ENCODE results near the gene CCT8. TPM values are rescaled to one million over a fixed set of nuclear protein-coding genes. Genes with fewer than 3 reads are reported as not detected.
"Not testable (repeated sequence)": the region's sequence is repeated elsewhere in the genome, so short reads cannot be mapped to it uniquely, and the experiment has no call there.

The CCT8 gene
- polyA plus RNA-seq, 1 of the 3 experiments (the other 2 are of a cell fraction): 102 TPM

DNA sequence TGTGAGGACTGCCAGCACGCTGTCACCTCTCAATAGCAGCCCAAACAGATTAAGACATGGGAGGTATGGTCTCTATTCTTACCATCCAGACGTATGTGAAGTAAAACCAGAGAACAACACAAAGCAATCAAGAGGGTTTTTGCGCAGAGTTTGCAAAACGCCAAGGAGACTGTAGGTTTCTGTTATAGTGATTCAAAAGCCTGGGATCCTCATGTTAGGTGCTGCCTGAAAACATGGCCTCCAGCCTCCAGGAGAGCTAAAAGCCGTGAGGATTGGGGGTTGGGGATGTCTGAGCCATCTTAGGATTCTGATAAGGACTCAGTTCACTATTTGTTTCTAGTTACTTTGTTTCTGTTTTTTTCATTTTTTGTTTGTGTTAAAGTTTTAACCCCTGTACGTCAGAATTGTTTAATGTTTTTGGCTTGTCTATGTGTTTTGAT is 4.2 kb upstream of the CCT8 start:
- Histone ChIP-seq H2AFZ (ENCODE audit: low read depth) (no peak overlapping the region), H3F3A (replicated peaks; ENCODE audit: insufficient read depth) (peaks cover 8% of the 10 kb centered on the region), H3K4me2 (no peak overlapping the region), H4K20me1 (ENCODE audit: insufficient read depth) (peaks cover under 1% of the 10 kb centered on the region), H3K27me3 (ENCODE audit: insufficient read depth) (no peaks in the 10 kb centered on the region), H3K9ac (no peak overlapping the region), H3K27ac (ENCODE audit: low read depth in 2 of 2, low read length in 1 of 2) (no peak overlapping the region), H3K9me3 (no peaks in the 10 kb centered on the region), H3K36me3 (replicated peaks in 1 of 2; ENCODE audit: control insufficient read depth in 1 of 2, insufficient read depth in 2 of 2, low read length in 1 of 2) (no peaks in the 10 kb centered on the region), H3K79me2 (ENCODE audit: insufficient read depth) (peaks cover 8% of the 10 kb centered on the region), H3K9me2 (no peaks in the 10 kb centered on the region), H3K4me1 (ENCODE audit: control insufficient read depth in 1 of 2, insufficient read depth in 2 of 2, low read depth in 1 of 2, low read length in 1 of 2) (no peaks in the 10 kb centered on the region; a peak in 1 of 4 replicates), H3K4me3 (ENCODE audit: low read depth in 2 of 2, low read length in 1 of 2) (no peak overlapping the region)
- POLR2A ChIA-PET: no interaction called here
- WGBS (ENCODE audit: low lambda C conversion rate): 82% methylated on average over 6 of the region's 6 CpGs
- CTCF ChIA-PET: no interaction called here
- no peak for DNase-seq
- TF ChIP-seq TAF1 (IDR thresholded peaks at IDR 0.05; ENCODE audit: borderline replicate concordance, low read depth, low read length) (no peak), MEF2A (IDR thresholded peaks at IDR 0.05; ENCODE audit: borderline replicate concordance, low read depth) (no peak), EZH2phosphoT487 (IDR thresholded peaks at IDR 0.05; ENCODE audit: borderline replicate concordance, low read depth) (no peak), CHD2 (IDR thresholded peaks at IDR 0.05; ENCODE audit: low read length, partially characterized antibody) (no peak), SMC3 (IDR thresholded peaks at IDR 0.05; ENCODE audit: low read depth, low read length) (no peak), EP300 (IDR thresholded peaks at IDR 0.05; ENCODE audit: borderline replicate concordance in 1 of 2, low read depth in 1 of 2, low read length in 1 of 2) (no peak)
- TF ChIP-seq, protein P1, sequence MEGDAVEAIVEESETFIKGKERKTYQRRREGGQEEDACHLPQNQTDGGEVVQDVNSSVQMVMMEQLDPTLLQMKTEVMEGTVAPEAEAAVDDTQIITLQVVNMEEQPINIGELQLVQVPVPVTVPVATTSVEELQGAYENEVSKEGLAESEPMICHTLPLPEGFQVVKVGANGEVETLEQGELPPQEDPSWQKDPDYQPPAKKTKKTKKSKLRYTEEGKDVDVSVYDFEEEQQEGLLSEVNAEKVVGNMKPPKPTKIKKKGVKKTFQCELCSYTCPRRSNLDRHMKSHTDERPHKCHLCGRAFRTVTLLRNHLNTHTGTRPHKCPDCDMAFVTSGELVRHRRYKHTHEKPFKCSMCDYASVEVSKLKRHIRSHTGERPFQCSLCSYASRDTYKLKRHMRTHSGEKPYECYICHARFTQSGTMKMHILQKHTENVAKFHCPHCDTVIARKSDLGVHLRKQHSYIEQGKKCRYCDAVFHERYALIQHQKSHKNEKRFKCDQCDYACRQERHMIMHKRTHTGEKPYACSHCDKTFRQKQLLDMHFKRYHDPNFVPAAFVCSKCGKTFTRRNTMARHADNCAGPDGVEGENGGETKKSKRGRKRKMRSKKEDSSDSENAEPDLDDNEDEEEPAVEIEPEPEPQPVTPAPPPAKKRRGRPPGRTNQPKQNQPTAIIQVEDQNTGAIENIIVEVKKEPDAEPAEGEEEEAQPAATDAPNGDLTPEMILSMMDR (IDR thresholded peaks at IDR 0.05): no peak

DNA sequence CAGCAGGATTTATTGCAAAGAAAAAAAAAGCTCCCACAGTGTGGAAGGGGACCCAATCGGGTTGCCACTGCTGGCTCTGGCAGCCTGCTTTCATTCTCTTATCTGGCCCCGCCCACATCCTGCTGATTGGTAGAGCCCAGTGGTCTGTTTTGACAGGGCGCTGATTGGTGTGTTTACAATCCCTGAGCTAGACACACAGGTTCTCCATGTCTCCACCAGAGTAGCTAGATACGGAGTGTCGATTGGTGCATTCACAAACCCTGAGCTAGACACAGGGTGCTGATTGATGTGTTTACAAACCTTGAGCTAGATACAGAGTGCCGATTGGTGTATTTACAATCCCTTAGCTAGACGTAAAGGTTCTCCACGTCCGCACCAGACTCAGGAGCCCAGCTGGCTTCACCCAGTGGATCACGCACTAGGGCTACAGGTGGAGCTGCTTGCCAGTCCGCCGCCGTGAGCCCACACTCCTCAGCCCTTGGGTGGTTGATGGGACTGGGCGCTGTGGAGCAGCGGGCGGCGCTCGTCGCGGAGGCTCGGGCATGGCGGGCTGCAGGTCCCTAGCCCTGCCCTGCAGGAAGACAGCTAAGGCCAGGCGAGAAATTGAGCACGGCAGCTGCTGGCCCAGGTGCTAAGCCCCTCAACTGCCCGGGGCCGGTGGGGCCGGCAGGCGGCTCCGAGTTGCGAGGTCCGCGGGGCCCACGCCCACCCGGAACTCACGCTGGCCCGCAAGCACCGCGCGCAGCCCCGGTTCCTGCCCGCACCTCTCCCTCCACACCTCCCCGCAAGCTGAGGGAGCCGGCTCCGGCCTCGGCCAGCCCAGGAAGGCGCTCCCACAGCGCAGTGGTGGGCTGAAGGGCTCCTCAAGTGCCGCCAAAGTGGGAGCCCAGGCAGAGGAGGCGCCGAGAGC is 3.5 kb upstream of the CCT8 start:
- H3K9me2 ChIP-seq; H3K9ac ChIP-seq; H3K27ac ChIP-seq (ENCODE audit: low read depth in 2 of 2, low read length in 1 of 2); POLR2A ChIA-PET; H2AFZ ChIP-seq (ENCODE audit: low read depth); H3K4me2 ChIP-seq; H3K9me3 ChIP-seq; H3K4me3 ChIP-seq (ENCODE audit: low read depth in 2 of 2, low read length in 1 of 2); DNase-seq; H3K4me1 ChIP-seq (ENCODE audit: control insufficient read depth in 1 of 2, insufficient read depth in 2 of 2, low read depth in 1 of 2, low read length in 1 of 2); H4K20me1 ChIP-seq (ENCODE audit: insufficient read depth); H3F3A ChIP-seq (replicated peaks; ENCODE audit: insufficient read depth); H3K27me3 ChIP-seq (ENCODE audit: insufficient read depth); H3K36me3 ChIP-seq (replicated peaks in 1 of 2; ENCODE audit: control insufficient read depth in 1 of 2, insufficient read depth in 2 of 2, low read length in 1 of 2): not testable (repeated sequence)
- peaks cover 15% of the 10 kb centered on the region for H3K79me2 ChIP-seq (ENCODE audit: insufficient read depth)
- WGBS (ENCODE audit: low lambda C conversion rate): 92% methylated on average over 19 of the region's 50 CpGs
- CTCF ChIA-PET: interaction anchor here (0.8 kb wide), 1 partner anchor 10 kb away, joined by 3 read pairs; no protein-coding TSS in a partner anchor
